Measurements from ENCODE around the gene NCOA1.

NCOA1 gene

GRCh38 chr2:24806661-24807036 lies 315.6 kb downstream of the NCOA1 start:
- DNase-seq = no peak

DNA sequence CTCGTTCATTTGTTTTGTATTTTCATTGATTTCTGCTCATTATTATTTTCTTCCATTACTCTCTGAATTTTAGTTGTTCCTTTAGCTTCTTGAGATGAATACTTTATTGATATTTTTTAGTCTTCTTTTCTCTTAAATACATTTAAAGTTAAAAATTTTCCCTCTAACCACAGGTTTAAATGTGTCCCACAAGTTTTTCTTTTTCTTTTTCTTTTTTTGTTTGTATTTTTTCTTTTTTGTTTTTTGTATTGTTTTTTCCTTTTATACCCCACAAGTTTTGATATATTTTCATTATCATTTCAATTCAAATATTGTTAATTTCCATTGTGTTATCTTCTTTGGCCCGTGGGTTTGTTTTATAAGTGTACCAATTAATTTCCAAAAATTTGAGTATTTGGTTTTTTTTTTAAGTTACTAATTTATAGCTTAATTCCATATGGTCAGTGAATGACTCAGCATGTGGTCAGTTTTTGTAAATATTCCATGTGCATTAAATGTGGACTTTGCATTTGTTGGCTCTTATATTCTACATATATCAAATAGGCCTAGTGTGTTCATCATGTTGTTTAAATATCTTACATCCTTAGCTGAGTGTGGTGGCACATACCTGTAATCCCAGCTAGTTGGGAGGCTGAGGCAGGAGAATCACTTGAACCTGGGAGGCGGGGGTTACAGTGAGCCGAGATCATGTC lies 318.4 kb downstream of the NCOA1 start:
- no peak for DNase-seq

DNA sequence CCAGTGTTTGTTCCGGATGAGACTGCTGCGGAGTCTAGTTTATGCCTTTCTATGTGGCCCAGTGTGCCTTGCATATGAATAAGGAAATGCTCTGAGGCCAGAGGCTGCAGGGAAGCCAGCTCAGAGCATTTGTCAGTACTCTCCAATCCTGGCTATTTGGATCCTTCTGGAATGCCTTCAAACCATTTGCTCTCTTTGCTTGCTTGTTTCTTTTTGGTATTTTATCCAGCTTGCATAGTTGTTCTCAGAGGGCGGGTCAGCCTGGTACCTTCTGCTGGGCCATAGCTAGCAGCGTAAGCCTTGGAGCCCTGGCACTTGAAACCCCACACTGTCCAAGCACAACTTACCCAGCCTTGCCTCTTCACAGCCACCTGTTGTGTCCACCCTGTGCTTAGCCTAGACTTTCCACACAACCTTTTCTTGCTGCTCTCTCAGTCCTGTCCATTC lies 322.7 kb downstream of the NCOA1 start:
- no peak for DNase-seq

GRCh38 chr2:24814516-24814915 lies 323.5 kb downstream of the NCOA1 start:
- no peak for DNase-seq

DNA sequence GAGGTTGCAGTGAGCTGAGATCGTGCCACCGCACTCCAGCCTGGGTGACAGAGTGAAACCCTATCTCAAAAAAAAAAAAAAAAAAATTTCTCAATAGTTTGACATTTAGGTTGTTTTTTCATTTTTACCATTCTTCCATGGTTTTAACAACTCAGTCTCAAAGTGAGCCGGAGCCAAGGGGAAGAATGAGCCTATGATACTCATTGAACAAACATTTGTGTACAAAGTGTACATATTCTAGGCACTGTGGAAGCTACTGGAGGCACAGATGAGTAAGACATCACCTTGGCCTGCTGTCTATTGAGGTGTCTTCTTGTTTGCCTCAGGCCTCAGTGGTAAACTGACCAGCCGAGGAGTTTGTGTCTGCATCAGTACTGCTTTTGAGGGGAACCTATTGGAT lies 324.1 kb downstream of the NCOA1 start:
- DNase-seq = no peak

DNA sequence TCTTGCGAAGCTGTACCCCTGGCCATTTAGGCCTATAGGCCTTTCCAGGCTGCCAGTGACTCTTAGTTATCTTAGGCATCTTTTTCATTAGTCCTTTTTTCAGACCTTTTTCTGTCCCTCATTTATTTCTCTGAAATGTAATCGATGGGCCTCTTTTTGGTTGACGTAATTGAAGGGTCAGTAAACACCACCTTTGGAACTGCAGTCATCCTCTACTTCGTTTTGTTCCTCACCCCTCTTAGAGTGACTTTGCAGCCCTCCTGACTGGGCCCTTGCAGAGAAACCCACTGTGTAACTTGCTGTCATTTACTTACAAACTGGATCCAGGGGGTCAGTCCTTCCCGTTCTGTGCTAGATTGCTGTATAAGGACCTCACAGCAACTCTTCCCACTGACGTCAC lies 325.4 kb downstream of the NCOA1 start:
- no peak for DNase-seq

DNA sequence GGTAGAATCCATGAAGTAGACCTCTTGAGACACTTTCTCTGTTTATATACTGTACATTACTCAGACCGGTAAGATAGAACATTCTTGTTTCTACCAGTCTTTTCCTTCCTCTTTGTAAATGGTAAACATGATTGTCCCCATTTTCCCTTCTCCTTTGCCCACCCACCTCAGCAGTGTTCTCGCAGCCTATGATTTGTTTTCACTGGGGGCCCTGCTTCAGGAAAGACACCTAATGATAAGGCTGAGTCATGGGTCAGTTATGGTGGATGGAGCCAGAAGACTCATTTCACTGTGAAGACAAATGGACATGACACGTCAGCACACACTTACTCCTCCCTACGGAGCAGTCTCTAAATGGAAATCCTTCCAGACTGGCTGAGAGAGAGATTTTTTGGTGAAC lies 325.8 kb downstream of the NCOA1 start:
- DNase-seq = no peak

- DNase-seq = no peak
These were observed 327.7 kb downstream of the NCOA1 start for GRCh38 chr2:24818721-24819167.

GRCh38 chr2:24819442-24820174 lies 328.6 kb downstream of the NCOA1 start:
- DNase-seq = no peak

- DNase-seq = no peak
These were observed 329.1 kb downstream of the NCOA1 start for GRCh38 chr2:24820175-24820513.

All from NCI-H1048 (cell line).